Esophagus squamous epithelium (tissue), 4 donors: Measurements from ENCODE around the gene NAV2.

Experiments used
- CTCF ChIP-seq, 6 experiments: fragments of 450-650 bp in 4 of 6; fragments of 200-600 bp in 2 of 6; sonication (generic) in 2 of 6; IDR thresholded peaks; one replicate each; pipeline ENCODE4 v1.5.1; 2016 to 2019; ENCODE audit warnings: antibody characterized with exemption in 6 of 6, mild to moderate bottlenecking in 4 of 6, moderate library complexity in 4 of 6
- POLR2A ChIP-seq, 4 donors: fragments of 450-650 bp; IDR thresholded peaks; one replicate each; pipeline ENCODE4 v1.6.1; 2017; ENCODE audit warnings: antibody characterized with exemption in 4 of 4, mild to moderate bottlenecking in 4 of 4, moderate library complexity in 3 of 4

GRCh38 chr11:19704213-19704612, 8.4 kb upstream of the NAV2 start:
- TF ChIP-seq CTCF (IDR thresholded peaks at IDR 0.05) (no peak), POLR2A (IDR thresholded peaks at IDR 0.05) (no peak)
